Stimulated activated CD4-positive, alpha-beta T cell treated with anti-CD3 and anti-CD28 coated beads, TNF-alpha, amount 100 ng/mL, for 1 hour (primary cell): ENCODE data around the gene MTERF1.
"Not testable (repeated sequence)": the region's sequence is repeated elsewhere in the genome, so short reads cannot be mapped to it uniquely, and the experiment has no call there.

Experiments
- DNase-seq, 3 donors: peaks; one replicate each; pipeline ENCODE4 v3.0.0-alpha.2; 2020; ENCODE audit warnings: low read depth in 3 of 3, low spot score in 1 of 3

Gene MTERF1

GRCh38 chr7:91887336-91888213, 7.1 kb upstream of the MTERF1 start:
- DNase-seq: not testable (repeated sequence)

GRCh38 chr7:91883676-91884362, 3.3 kb upstream of the MTERF1 start:
- DNase-seq: no peak

GRCh38 chr7:91880016-91880412, 488 bp downstream of the MTERF1 start:
- no peak for DNase-seq

- DNase-seq: no peak
Measured at GRCh38 chr7:91876391-91877133, 3.9 kb downstream of the MTERF1 start.

GRCh38 chr7:91875851-91876250, 4.7 kb downstream of the MTERF1 start:
- DNase-seq: no peak

GRCh38 chr7:91872928-91873327, 7.6 kb downstream of the MTERF1 start:
- DNase-seq: no peak

- no peak for DNase-seq
Measured at GRCh38 chr7:91872069-91872468, 8.4 kb downstream of the MTERF1 start.

GRCh38 chr7:91869661-91870060, 10.8 kb downstream of the MTERF1 start:
- no peak for DNase-seq

GRCh38 chr7:91866599-91867148, 13.8 kb downstream of the MTERF1 start:
- no peak for DNase-seq

- DNase-seq: no peak
Measured at GRCh38 chr7:91865511-91865910, 15.0 kb downstream of the MTERF1 start.

GRCh38 chr7:91864604-91865003, 15.9 kb downstream of the MTERF1 start:
- not testable (repeated sequence) for DNase-seq

- no peak for DNase-seq
Measured at GRCh38 chr7:91864070-91864469, 16.4 kb downstream of the MTERF1 start.

GRCh38 chr7:91852263-91852741, 28.2 kb downstream of the MTERF1 start:
- no peak for DNase-seq

- no peak for DNase-seq
Measured at GRCh38 chr7:91850455-91850854, 30.0 kb downstream of the MTERF1 start.

GRCh38 chr7:91847876-91848588, 32.5 kb downstream of the MTERF1 start:
- no peak for DNase-seq

- DNase-seq: no peak
Measured at GRCh38 chr7:91847231-91847630, 33.3 kb downstream of the MTERF1 start.

- no peak for DNase-seq
Measured at GRCh38 chr7:91846436-91846835, 34.1 kb downstream of the MTERF1 start.

GRCh38 chr7:91843831-91844230, 36.7 kb downstream of the MTERF1 start:
- no peak for DNase-seq

GRCh38 chr7:91838439-91838838, 42.1 kb downstream of the MTERF1 start:
- DNase-seq: no peak

- no peak for DNase-seq
Measured at GRCh38 chr7:91837397-91838070, 43.0 kb downstream of the MTERF1 start.
